GM04503 (cell line): Measurements from ENCODE around the gene POLR3C.

Experiments used
- DNase-seq: peaks from one replicate; pipeline ENCODE4 v3.0.0-alpha.2; 2012; ENCODE audit warnings: low read depth

Gene POLR3C

DNA sequence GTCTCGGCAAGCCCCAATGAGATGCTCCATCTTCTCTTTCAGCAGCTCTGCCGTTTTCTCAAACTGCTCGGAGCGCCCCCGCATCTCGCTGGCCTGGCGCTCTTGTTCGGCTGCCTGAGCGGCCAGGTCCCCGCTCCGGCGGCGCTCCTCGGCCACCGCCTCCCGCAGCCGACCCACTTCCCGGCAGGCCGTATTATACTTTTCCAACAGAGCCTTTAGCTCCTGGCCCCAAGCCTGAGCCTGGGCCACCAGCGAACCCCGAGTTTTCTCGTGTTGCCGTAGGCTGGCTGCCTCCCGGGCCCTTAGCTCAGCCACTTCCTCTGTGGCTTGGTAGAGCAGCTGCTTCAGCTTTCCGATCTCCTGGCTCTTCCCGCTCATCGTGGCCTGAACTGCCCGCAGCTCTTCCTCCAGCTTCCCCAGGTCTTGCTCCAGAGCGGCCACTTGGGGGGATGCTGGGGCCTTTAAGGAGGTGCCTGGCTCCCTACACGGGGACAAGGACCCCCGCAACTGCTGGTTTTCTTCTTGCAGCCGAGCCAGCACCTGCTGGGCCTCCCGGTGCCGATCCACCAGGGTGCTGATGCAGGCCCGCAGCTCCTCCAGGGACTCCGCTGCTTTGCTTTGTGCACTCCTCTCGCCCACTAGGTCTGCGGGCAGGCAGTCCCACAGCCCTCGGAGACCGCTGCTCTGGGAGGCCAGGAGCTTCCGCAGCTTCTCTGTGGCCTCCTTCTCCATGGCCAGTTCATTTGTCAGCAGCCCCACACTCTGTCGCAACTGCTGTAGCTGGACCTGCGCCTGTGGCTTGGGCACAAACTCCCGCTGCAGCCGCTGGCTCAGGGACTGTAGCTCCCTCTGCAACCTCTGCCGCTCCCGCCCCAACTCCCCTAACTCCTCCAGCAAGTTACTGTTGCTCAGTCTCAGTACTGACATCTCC is 48.3 kb downstream of the POLR3C start:
- DNase-seq: no peak

- DNase-seq: no peak
These were observed 50.6 kb downstream of the POLR3C start for GRCh38 chr1:145874646-145875045.

GRCh38 chr1:145877923-145878486 is 54.0 kb downstream of the POLR3C start:
- DNase-seq: no peak

DNA sequence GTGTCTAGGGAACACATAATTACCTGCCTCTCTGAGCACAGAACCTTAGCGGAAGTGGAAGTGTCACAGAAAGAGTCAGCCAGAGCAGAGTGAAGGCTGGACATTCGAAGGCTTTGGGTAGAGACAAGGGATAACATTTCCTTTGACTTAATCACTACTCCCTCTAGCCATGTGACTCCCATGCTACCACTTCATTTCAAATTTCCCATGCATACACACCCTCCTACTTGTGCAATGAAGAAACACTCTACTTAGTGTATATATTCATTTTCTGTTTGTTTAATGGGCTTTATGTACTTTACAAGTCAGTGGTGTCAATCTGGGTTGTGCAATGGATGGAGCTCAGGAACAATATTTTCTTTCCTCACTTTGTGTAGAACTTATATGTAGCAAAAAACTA is 54.7 kb downstream of the POLR3C start:
- DNase-seq: no peak

GRCh38 chr1:145879775-145880174 is 55.8 kb downstream of the POLR3C start:
- DNase-seq: no peak

GRCh38 chr1:145884675-145885074 is 60.7 kb downstream of the POLR3C start:
- peak; percentile 56 for DNase-seq

DNA sequence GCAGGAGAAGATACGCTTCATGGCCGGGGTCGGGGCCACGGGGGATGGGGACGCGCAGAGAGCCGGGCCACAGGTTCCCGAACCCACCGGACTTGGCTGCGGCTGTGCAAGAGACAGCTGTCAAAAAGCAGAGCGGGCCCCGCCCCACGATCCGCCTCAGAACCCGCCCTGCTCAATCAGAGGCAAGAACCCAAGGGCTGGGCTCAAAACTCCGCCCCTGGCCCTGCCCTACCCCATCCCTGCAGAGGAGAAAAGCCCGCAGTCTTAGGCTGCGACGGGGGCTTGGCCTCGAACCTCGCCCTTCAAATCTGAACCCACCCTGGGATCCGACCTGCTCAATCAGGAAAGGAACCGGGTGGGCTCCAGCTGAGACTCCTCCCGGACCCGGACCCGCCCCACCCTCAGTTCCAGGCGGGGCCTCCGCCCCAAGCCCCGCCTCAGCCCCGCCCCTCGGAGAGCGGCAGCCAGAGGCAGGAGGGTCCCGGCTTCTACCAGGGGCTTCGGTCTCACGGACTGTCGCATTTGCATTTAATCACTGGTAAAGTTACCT is 61.8 kb downstream of the POLR3C start, which contains the start of gene ANKRD35:
Gene ANKRD35 (minus strand): TSS at position 129 of the 550 bp plus-strand sequence. CDS start 108 bp downstream, at position 21.
- no peak for DNase-seq

DNA sequence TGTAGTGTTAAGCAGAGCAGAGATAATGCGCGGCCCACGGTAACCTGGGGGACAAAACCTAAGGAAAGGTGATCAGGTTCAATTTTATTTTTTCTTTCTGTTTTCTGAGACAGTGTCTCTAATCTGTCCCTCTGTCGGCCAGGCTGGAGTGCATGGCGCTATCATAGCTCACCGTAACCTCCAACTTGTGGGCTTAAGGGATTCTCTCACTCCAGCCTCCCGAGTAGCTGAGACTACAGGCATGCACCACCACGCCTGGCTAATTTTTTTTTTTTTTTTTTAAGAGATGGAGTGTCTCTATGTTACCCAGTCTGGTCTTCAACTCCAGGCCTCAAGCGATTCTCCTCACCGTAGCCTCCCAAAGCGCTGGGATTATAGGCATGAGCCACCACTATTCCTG is 62.4 kb downstream of the POLR3C start:
- DNase-seq: no peak

DNA sequence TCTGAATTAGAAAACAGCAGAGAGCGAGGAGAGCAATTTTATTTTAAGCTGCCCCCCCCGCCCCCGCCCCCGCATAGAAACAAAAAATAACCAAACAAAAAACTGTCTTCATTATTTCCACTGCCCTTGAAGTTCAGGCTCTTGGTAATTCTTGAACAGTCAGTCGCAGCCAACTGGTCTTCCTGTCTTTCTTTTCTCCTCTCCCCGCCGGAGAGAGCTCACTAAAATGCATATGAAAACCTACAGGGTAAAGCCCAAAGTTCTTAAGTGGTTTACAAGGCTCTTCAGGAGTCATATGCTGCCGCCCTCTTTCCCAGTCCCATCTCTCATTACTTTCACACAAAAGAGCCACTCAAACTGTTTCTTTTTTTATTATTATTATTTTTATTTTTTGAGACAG is 62.8 kb downstream of the POLR3C start:
- DNase-seq: no peak

DNA sequence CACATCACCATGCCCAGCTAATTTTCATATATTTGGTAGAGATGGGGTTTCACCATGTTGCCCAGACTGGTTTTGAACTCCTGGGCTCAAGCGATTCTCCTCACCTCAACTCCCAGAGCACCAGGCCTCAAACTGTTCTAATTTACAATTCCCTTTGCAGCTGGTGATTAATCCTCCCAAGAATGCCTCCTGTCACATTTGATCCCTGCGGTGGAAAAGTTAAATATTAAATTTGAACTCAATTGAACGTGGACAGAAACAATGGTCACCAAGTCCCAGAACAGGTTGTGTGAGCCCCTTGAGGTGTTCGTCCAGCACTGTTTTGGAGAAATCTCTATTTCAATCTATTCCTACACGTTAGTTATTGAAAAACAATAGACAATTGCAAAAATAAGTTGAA is 63.6 kb downstream of the POLR3C start:
- no peak for DNase-seq

DNA sequence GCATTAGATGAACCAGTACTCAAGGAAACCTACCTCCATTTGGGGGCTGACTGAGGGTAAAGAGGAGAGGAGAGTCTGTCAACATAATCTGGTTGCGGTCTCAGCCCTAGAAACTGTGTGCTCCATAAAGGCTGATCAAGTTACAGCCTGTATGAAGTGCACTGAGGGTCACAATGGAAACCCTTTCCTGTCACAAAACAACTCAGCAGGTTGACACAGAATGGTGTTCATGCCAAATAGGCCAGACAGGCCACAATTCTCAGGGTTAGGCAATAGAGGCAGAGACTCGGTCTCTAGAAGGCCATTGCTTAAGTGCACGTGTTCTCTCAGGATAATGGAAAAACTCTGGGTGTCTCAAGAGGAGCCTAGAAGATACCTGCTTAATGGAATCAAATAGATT is 65.7 kb downstream of the POLR3C start:
- DNase-seq: no peak

GRCh38 chr1:145891143-145891542 is 67.1 kb downstream of the POLR3C start:
- no peak for DNase-seq

DNA sequence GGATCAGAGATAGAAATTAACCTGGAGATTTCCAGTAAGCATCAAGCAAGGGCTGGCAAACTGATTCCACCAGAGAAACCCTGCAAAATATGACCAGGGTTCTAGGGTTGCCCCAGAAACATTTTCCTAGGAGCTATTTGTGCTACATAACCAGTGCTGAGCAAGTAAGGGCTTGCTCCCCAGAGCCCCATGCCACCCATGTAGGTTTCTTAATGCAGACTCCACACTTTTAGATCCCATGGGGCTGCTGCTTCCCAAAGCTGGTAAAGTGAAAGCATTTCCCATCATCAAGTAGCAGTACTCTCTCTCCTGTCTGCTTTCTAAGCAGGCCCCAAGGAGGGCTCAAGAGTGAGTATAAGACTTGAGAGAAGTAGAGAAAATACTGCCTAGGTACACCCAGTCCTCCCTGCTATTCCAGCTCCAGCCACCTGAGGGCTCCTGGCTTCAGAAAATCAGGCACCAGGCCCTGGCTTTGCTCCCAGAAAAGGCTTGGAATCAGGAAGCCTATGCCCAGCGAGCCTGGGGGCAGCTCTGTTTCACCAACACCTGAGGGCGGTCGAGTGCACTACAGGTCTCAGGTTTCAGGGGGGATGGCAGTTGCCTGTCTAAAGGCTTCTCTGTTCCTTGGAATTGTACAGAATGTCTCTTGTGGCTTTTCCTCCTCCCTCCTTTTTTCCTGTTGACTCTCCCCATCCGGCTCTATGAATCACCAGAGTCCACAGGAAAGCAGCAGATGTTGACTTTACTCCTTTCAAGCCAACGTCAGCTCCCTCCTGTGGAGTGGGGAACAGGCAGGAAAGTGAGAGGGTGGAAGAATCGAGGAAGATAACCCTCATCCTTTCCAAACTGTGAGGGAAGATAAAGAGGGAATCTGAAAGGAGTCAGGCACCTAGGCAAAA is 67.8 kb downstream of the POLR3C start:
- DNase-seq: peak; percentile 94

GRCh38 chr1:145892486-145893087 is 68.6 kb downstream of the POLR3C start:
- no peak for DNase-seq

DNA sequence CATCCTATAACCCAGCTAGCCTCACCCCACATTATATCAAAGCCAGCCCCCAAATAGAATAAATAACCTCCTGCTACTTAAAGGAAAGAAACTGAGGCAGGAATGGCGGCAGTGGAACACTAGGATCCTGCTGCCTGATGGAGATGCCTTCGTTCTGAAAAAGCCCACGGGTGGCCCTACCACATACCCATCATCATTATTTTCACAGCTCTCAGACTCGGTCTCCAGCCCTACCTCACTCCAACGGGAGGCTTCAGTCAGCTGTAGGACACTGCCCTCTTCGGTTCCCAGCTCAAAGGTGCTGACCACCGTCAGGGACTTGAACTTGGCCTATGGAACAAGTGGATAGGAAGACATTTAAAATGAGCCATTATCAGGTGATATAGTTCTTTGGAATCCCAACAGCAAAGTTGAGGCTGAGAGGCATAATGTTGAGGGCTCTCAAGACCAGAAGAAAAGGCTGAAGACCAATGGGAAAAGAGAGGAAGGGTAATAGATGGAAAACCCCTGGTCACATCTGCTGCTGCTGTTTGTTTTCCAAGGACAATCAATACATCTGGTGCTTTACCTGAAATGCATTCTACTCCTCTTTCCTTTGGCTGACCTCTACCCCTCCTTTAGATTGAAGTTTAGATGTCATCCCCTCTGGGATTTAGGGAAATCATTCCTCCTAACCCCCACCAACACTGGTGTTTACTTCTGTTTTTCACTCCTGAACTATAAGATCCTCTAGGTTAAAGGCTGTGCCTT is 69.5 kb downstream of the POLR3C start:
- DNase-seq: no peak
